IMR-90 (cell line): Measurements from ENCODE around the gene PRDM15. TPM values are rescaled to one million over a fixed set of nuclear protein-coding genes. Genes with fewer than 3 reads are reported as not detected.

Source experiments
- ATAC-seq: fragments of 200-7000 bp; cut with Tn5 transposase; 2 replicates; pipeline ENCODE4 v1.9.1; 2020; ENCODE audit warnings: low read depth, mild to moderate bottlenecking, moderate library complexity
- BruUV-seq: library from RNA; stranded (reverse); fragments of 400-500 nt; replicated peaks from 2 replicates; lab custom pipeline; 2021; lab: Mats Ljungman, UMichigan
- CTCF ChIA-PET: fragments of 300-600 bp; formaldehyde crosslinking; extraction: SDS; loops from one replicate; lab custom pipeline; 2021; ENCODE audit warnings: antibody characterized with exemption; lab: Yijun Ruan, JAX
- POLR2A ChIA-PET: fragments of 300-600 bp; sonication (Branson Sonifier 250); formaldehyde crosslinking; loops from one replicate; lab custom pipeline; 2022; ENCODE audit warnings: antibody characterized with exemption; ENCODE audit not compliant: unreplicated experiment; lab: Charles Lee
- DNase-seq: peaks from one replicate; pipeline ENCODE4 v3.0.0; 2013
- H2AFZ ChIP-seq: replicated peaks from 2 replicates; pipeline ENCODE3; 2013; ENCODE audit warnings: low read length, mild to moderate bottlenecking; ENCODE audit not compliant: poor library complexity
- H2AK5ac ChIP-seq: 2 replicates; pipeline ENCODE4 v1.6.1; 2013; ENCODE audit warnings: low read depth, low read length, inconsistent platforms
- H2AK9ac ChIP-seq: replicated peaks from 2 replicates; pipeline ENCODE3; 2013; ENCODE audit warnings: mild to moderate bottlenecking, low read depth, low read length, moderate library complexity; ENCODE audit not compliant: poor library complexity
- H2BK120ac ChIP-seq: 2 replicates; pipeline ENCODE4 v1.6.1; 2013; ENCODE audit warnings: low read depth, low read length, inconsistent platforms
- H2BK15ac ChIP-seq: 3 replicates; pipeline ENCODE4 v1.6.1; 2013; ENCODE audit warnings: low read depth, low read length, inconsistent platforms
- H2BK20ac ChIP-seq: 2 replicates; pipeline ENCODE4 v1.6.1; 2013; ENCODE audit warnings: low read depth, mild to moderate bottlenecking, inconsistent platforms, low read length, moderate library complexity
- H2BK5ac ChIP-seq: 2 replicates; pipeline ENCODE4 v1.6.1; 2013; ENCODE audit warnings: mild to moderate bottlenecking, low read depth, low read length, inconsistent platforms; ENCODE audit not compliant: poor library complexity, severe bottlenecking
- H3K14ac ChIP-seq: replicated peaks from 2 replicates; pipeline ENCODE4 v1.6.1; 2013; ENCODE audit warnings: low read depth, low read length, inconsistent platforms
- H3K18ac ChIP-seq: 2 replicates; pipeline ENCODE4 v1.6.1; 2013; ENCODE audit warnings: low read depth, low read length, control low read depth
- H3K23ac ChIP-seq: 2 replicates; pipeline ENCODE4 v1.6.1; 2013; ENCODE audit warnings: low read depth, low read length, inconsistent platforms
- H3K27ac ChIP-seq: 2 replicates; pipeline ENCODE4 v1.5.1; 2013; ENCODE audit warnings: mild to moderate bottlenecking, control low read depth, low read length; ENCODE audit not compliant: insufficient read depth
- H3K27me3 ChIP-seq: 2 replicates; pipeline ENCODE4 v1.6.1; 2013; ENCODE audit warnings: low read length; ENCODE audit not compliant: control insufficient read depth, insufficient read depth
- H3K36me3 ChIP-seq: 2 replicates; pipeline ENCODE4 v1.6.1; 2013; ENCODE audit warnings: low read length, mixed read lengths; ENCODE audit not compliant: control insufficient read depth, insufficient read depth
- H3K4ac ChIP-seq: 2 replicates; pipeline ENCODE4 v1.6.1; 2013; ENCODE audit warnings: low read depth, low read length, inconsistent platforms
- H3K4me1 ChIP-seq: 2 replicates; pipeline ENCODE4 v1.6.1; 2013; ENCODE audit warnings: low read length, mixed read lengths; ENCODE audit not compliant: control insufficient read depth, insufficient read depth
- H3K4me2 ChIP-seq: 2 replicates; pipeline ENCODE4 v1.6.1; 2013; ENCODE audit warnings: low read depth, mild to moderate bottlenecking, control low read depth, low read length, moderate library complexity
- H3K4me3 ChIP-seq: 2 replicates; pipeline ENCODE4 v1.5.1; 2013; ENCODE audit warnings: low read depth, mild to moderate bottlenecking, control low read depth, low read length, moderate library complexity; ENCODE audit not compliant: insufficient read depth
- H3K56ac ChIP-seq: 2 replicates; pipeline ENCODE4 v1.6.1; 2013; ENCODE audit warnings: low read length, inconsistent platforms; ENCODE audit not compliant: insufficient read depth; ENCODE audit errors: extremely low read depth
- H3K79me1 ChIP-seq, 2 experiments: 2 replicates each; pipeline ENCODE4 v1.6.1; 2013; ENCODE audit warnings: low read length in 2 of 2, inconsistent platforms in 1 of 2, low read depth in 1 of 2
- H3K9ac ChIP-seq: 2 replicates; pipeline ENCODE4 v1.6.1; 2013; ENCODE audit warnings: low read depth, low read length, control low read depth
- H3K9me1 ChIP-seq: 2 replicates; pipeline ENCODE4 v1.6.1; 2013; ENCODE audit warnings: low read length, inconsistent platforms; ENCODE audit not compliant: insufficient read depth
- H3K9me3 ChIP-seq: 2 replicates; pipeline ENCODE4 v1.6.1; 2013; ENCODE audit warnings: low read length; ENCODE audit not compliant: control insufficient read depth, insufficient read depth
- H4K20me1 ChIP-seq: 2 replicates; pipeline ENCODE4 v1.6.1; 2013; ENCODE audit warnings: low read length, inconsistent platforms; ENCODE audit not compliant: insufficient read depth
- H4K5ac ChIP-seq: 2 replicates; pipeline ENCODE4 v1.6.1; 2013; ENCODE audit warnings: mild to moderate bottlenecking, low read depth, low read length, control low read depth
- H4K8ac ChIP-seq, 2 experiments: 2 replicates each; pipeline ENCODE4 v1.6.1; 2013; ENCODE audit warnings: low read depth in 2 of 2, low read length in 2 of 2, control low read depth in 1 of 2, inconsistent platforms in 1 of 2
- H4K91ac ChIP-seq: 2 replicates; pipeline ENCODE4 v1.6.1; 2013; ENCODE audit warnings: low read depth, low read length, inconsistent platforms; ENCODE audit not compliant: insufficient read depth
- BHLHE40 ChIP-seq: fragments of 150-350 bp; IDR thresholded peaks from 2 replicates; pipeline ENCODE4 v1.6.1; 2016; ENCODE audit warnings: mild to moderate bottlenecking, low read depth, low read length
- CEBPB ChIP-seq: IDR thresholded peaks from 2 replicates; pipeline ENCODE4 v1.6.1; 2012; ENCODE audit warnings: low read depth, low read length, improper control_type of control experiment
- CHD1 ChIP-seq: IDR thresholded peaks from 2 replicates; pipeline ENCODE4 v1.6.1; 2012; ENCODE audit warnings: low read depth, low read length, improper control_type of control experiment
- MAFK ChIP-seq: IDR thresholded peaks from 2 replicates; pipeline ENCODE4 v1.6.1; 2012; ENCODE audit warnings: low read depth, low read length, improper control_type of control experiment
- MAZ ChIP-seq: IDR thresholded peaks from 2 replicates; pipeline ENCODE4 v1.6.1; 2012; ENCODE audit warnings: low read depth, mild to moderate bottlenecking, low read length, improper control_type of control experiment, moderate library complexity, borderline replicate concordance
- MXI1 ChIP-seq: IDR thresholded peaks from 2 replicates; pipeline ENCODE4 v1.6.1; 2012; ENCODE audit warnings: low read depth, mild to moderate bottlenecking, low read length, moderate library complexity, borderline replicate concordance
- NFE2L2 ChIP-seq: fragments of 150-350 bp; IDR thresholded peaks from 2 replicates; pipeline ENCODE4 v1.6.1; 2016; ENCODE audit warnings: low read depth, mild to moderate bottlenecking, low read length
- POLR2A ChIP-seq: IDR thresholded peaks from 2 replicates; pipeline ENCODE4 v1.6.1; 2012; ENCODE audit warnings: mild to moderate bottlenecking, low read depth, low read length
- RCOR1 ChIP-seq: IDR thresholded peaks from 2 replicates; pipeline ENCODE4 v1.6.1; 2012; ENCODE audit warnings: mild to moderate bottlenecking, low read length, improper control_type of control experiment; ENCODE audit not compliant: insufficient replicate concordance
- RFX5 ChIP-seq: IDR thresholded peaks from 2 replicates; pipeline ENCODE4 v1.8.0; 2012; ENCODE audit warnings: low read depth, mild to moderate bottlenecking, low read length, moderate library complexity
- SMC3 ChIP-seq: fragments of 150-350 bp; IDR thresholded peaks from 2 replicates; pipeline ENCODE4 v1.6.1; 2016; ENCODE audit warnings: low read depth, mild to moderate bottlenecking, antibody characterized with exemption, low read length, moderate library complexity
- WGBS, 2 experiments: methylation state at CpG; one replicate each; pipeline versions ENCODE4 v1.1.5 to v1.1.7; 2013; ENCODE audit warnings: missing lambda C conversion rate in 2 of 2; ENCODE audit not compliant: insufficient read length in 1 of 2; ENCODE audit errors: extremely low coverage in 2 of 2; 5-methylcytosine and 5-hydroxymethylcytosine counted together
- dilution Hi-C: fragments of 300-500 bp; cut with HindIII; formaldehyde crosslinking; loops from one replicate; pipeline ENCODE4 v1.14.3; 2018; ENCODE audit warnings: low sequenced_read_pairs; ENCODE audit not compliant: unreplicated experiment
- in situ Hi-C: fragments of 300-500 bp; cut with MboI; formaldehyde crosslinking; loops from 3 replicates; pipeline ENCODE4 v1.14.3; 2019; ENCODE audit warnings: low sequenced_read_pairs, inconsistent platforms, mixed read lengths
- intact Hi-C: fragments of 100-400 bp; cut with micrococcal nuclease; formaldehyde crosslinking; loops from 2 replicates; pipeline ENCODE4 v1.10.0; 2022
- polyA plus RNA-seq, 3 experiments: library from polyadenylated mRNA; depleted of rRNA; stranded (reverse); fragments of >200 nt; gene quantifications; 2 replicates each; pipeline ENCODE4 v1.2.3, GENCODE V29; 2012; ENCODE audit warnings: low replicate concordance in 1 of 3
- total RNA-seq: library from RNA; depleted of rRNA; stranded (reverse); fragments of >200 nt; gene quantifications from 2 replicates; pipeline ENCODE4 v1.2.3, GENCODE V29; 2012
- TF ChIP-seq, protein P1 (sequence below): conservative IDR thresholded peaks from 2 replicates; pipeline ENCODE4 v1.5.1; 2012; ENCODE audit warnings: mild to moderate bottlenecking, low read depth, low read length, improper control_type of control experiment
- TF ChIP-seq, protein P2 (sequence below): fragments of 150-350 bp; IDR thresholded peaks from 2 replicates; pipeline ENCODE4 v1.6.1; 2016; ENCODE audit warnings: low read depth, mild to moderate bottlenecking, low read length, moderate library complexity, borderline replicate concordance
- TF ChIP-seq, protein P3 (sequence below): fragments of 150-350 bp; IDR thresholded peaks from 2 replicates; pipeline ENCODE4 v1.6.1; 2017; ENCODE audit warnings: mild to moderate bottlenecking, antibody characterized with exemption, low read length, low read depth

PRDM15 gene
- total and polyA plus RNA-seq, 2 of the 4 experiments (the other 2 are of a cell fraction): 7.3 to 8.8 TPM

DNA sequence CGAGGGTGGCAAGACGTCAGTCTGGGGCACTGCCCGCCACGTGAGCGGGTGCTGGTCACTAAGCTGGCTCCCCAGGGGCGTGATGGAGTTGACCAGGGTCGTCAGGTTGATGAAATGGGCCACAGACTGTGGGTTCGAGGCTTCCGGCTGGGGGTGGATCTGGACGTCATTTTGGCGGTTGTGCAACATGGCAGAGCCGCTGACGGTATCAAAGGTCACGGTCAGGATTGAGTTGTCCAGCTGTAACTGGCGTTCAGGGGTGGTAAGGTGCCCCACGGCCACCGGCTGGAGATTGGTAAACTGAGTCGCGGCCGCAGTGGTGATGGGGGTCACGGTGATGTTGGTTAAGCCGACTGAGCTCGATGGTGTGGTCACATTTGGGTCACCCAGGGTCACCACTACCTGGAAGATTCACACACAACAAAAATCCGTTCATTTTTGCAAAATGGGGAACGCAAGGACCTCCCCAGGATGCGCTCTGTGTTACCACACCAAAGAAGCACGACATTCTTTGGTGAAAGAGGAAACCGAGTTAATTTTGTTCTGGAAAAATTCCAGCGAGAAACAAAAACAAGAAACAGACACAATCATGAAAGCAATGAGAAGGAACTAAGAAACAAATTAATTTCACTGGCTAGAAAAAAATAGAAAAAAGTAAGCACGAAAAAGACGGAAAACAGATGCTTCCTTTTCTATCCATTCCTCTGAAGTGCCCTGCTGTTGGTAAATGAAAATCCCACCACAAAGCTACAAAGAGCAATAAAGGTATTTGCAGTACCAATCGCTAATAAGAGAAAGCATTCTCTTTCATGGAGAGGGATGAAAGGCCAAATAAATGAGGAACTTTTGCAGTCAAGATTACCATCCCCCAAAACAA, 77.6 kb downstream of the PRDM15 start:
- intact Hi-C loops: no loop called here
- TF ChIP-seq, protein P1, sequence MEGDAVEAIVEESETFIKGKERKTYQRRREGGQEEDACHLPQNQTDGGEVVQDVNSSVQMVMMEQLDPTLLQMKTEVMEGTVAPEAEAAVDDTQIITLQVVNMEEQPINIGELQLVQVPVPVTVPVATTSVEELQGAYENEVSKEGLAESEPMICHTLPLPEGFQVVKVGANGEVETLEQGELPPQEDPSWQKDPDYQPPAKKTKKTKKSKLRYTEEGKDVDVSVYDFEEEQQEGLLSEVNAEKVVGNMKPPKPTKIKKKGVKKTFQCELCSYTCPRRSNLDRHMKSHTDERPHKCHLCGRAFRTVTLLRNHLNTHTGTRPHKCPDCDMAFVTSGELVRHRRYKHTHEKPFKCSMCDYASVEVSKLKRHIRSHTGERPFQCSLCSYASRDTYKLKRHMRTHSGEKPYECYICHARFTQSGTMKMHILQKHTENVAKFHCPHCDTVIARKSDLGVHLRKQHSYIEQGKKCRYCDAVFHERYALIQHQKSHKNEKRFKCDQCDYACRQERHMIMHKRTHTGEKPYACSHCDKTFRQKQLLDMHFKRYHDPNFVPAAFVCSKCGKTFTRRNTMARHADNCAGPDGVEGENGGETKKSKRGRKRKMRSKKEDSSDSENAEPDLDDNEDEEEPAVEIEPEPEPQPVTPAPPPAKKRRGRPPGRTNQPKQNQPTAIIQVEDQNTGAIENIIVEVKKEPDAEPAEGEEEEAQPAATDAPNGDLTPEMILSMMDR: no peak
- TF ChIP-seq CEBPB: no peak
- no peak for TF ChIP-seq CHD1
- no peak for TF ChIP-seq NFE2L2
- TF ChIP-seq POLR2A: no peak
- no peak for TF ChIP-seq MAZ
- TF ChIP-seq MXI1: no peak
- no peak for TF ChIP-seq MAFK
- no peak for TF ChIP-seq RFX5
- TF ChIP-seq, protein P2, sequence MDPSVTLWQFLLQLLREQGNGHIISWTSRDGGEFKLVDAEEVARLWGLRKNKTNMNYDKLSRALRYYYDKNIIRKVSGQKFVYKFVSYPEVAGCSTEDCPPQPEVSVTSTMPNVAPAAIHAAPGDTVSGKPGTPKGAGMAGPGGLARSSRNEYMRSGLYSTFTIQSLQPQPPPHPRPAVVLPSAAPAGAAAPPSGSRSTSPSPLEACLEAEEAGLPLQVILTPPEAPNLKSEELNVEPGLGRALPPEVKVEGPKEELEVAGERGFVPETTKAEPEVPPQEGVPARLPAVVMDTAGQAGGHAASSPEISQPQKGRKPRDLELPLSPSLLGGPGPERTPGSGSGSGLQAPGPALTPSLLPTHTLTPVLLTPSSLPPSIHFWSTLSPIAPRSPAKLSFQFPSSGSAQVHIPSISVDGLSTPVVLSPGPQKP: no peak
- TF ChIP-seq, protein P3, sequence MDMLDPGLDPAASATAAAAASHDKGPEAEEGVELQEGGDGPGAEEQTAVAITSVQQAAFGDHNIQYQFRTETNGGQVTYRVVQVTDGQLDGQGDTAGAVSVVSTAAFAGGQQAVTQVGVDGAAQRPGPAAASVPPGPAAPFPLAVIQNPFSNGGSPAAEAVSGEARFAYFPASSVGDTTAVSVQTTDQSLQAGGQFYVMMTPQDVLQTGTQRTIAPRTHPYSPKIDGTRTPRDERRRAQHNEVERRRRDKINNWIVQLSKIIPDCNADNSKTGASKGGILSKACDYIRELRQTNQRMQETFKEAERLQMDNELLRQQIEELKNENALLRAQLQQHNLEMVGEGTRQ: no peak
- TF ChIP-seq SMC3: no peak
- TF ChIP-seq RCOR1: no peak
- no peak for TF ChIP-seq BHLHE40

More for the DNA sequence above, 77.6 kb downstream of the PRDM15 start:
- Histone ChIP-seq H3K4me2 (no peak overlapping the region), H2AK9ac (no peak overlapping the region), H2AK5ac (no peak overlapping the region), H3K56ac (no peak overlapping the region), H4K91ac (no peak overlapping the region), H3K9ac (no peak overlapping the region), H3K27ac (no peak overlapping the region), H2AFZ (no peak overlapping the region), H4K20me1 (no peaks in the 10 kb centered on the region), H3K9me1 (no peaks in the 10 kb centered on the region; the same call in 1 of the 2 replicates), H3K18ac (no peak overlapping the region), H4K8ac (no peak overlapping the region), H3K27me3 (no peaks in the 10 kb centered on the region), H2BK20ac (no peak overlapping the region), H3K14ac (no peak overlapping the region), H2BK5ac (no peak overlapping the region), H4K5ac (no peak overlapping the region), H3K36me3 (peaks cover 25% of the 10 kb centered on the region), H2BK15ac (no peak overlapping the region), H3K9me3 (no peaks in the 10 kb centered on the region), H3K4me3 (no peak overlapping the region), H3K79me1 (peaks cover 0 to 4% of the 10 kb centered on the region in 2 experiments; a peak in 1 of 4 replicates), H3K4me1 (no peaks in the 10 kb centered on the region), H3K23ac (no peak overlapping the region), H3K4ac (no peak overlapping the region), H2BK120ac (no peak overlapping the region)
- no TSS peak for BruUV-seq
- ChIA-PET CTCF (interaction anchor here (0.5 to 0.6 kb wide), 2 partner anchors 8 to 12 kb away, joined by 4 read pairs; no protein-coding TSS in a partner anchor), POLR2A (no interaction called here)
- 94% methylated on average over 13 of the region's 32 CpGs; no CpG with 5 or more reads in 1 of the 2 experiments for WGBS, 2 experiments
- ATAC-seq (no peak), DNase-seq (no peak)
- in situ Hi-C loops (no loop called here), dilution Hi-C loops (no loop called here)
